ENCODE measurements around the gene KIF5B.

KIF5B gene

DNA sequence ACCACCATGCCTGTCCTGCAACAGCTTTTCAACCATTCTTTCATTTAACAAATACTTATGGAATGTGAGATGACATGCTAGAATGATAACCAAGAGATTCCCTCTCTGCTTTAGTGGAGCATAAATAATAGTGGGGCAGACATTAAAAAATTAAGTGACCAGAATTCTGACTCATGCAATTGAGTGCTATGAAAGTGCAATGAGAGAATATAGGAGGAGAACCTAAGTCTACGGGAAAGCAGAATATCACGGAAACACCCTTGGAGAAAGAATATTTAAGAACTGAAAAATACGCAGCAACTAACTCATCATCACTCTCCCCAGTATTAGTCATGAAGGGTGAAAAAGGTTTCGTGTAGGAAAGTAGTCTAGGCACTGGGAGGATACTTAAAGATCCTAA is 7.1 kb downstream of the KIF5B start:
- Histone ChIP-seq H3K79me2 (ENCODE audit: insufficient read depth, low read length) (peaks cover 100% of the 10 kb centered on the region), H3K4me2 (ENCODE audit: low read depth, low read length, poor library complexity, severe bottlenecking) (peak overlapping the region; percentile 90), H3K36me3 (ENCODE audit: insufficient read depth, low read length) (peaks cover 50% of the 10 kb centered on the region), H3K4me1 (ENCODE audit: insufficient read depth, low read length, poor library complexity, severe bottlenecking) (peaks cover 72% of the 10 kb centered on the region), H2AFZ (ENCODE audit: low read length) (no peak overlapping the region), H3K9me2 (replicated peaks; ENCODE audit: low read depth, low read length) (no peaks in the 10 kb centered on the region), H3K27me3 (ENCODE audit: insufficient read depth, low read length, poor library complexity, severe bottlenecking) (no peaks in the 10 kb centered on the region), H4K20me1 (ENCODE audit: insufficient read depth, low read length, poor library complexity, severe bottlenecking) (peaks cover 100% of the 10 kb centered on the region), H3K4me3 (ENCODE audit: low read length, poor library complexity, severe bottlenecking) (peak overlapping the region; percentile 92), H3F3A (ENCODE audit: low read depth) (no peaks in the 10 kb centered on the region), H3K9ac (ENCODE audit: low read depth, low read length, poor library complexity, severe bottlenecking) (peak overlapping the region; percentile 17), H3K9me3 (ENCODE audit: insufficient read depth, low read depth, low read length) (no peaks in the 10 kb centered on the region)
- TF ChIP-seq, protein P1, sequence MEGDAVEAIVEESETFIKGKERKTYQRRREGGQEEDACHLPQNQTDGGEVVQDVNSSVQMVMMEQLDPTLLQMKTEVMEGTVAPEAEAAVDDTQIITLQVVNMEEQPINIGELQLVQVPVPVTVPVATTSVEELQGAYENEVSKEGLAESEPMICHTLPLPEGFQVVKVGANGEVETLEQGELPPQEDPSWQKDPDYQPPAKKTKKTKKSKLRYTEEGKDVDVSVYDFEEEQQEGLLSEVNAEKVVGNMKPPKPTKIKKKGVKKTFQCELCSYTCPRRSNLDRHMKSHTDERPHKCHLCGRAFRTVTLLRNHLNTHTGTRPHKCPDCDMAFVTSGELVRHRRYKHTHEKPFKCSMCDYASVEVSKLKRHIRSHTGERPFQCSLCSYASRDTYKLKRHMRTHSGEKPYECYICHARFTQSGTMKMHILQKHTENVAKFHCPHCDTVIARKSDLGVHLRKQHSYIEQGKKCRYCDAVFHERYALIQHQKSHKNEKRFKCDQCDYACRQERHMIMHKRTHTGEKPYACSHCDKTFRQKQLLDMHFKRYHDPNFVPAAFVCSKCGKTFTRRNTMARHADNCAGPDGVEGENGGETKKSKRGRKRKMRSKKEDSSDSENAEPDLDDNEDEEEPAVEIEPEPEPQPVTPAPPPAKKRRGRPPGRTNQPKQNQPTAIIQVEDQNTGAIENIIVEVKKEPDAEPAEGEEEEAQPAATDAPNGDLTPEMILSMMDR (conservative IDR thresholded peaks at IDR 0.05; ENCODE audit: low read length): no peak
- TF ChIP-seq EZH2phosphoT487 (IDR thresholded peaks at IDR 0.05; ENCODE audit: borderline replicate concordance): no peak

DNA sequence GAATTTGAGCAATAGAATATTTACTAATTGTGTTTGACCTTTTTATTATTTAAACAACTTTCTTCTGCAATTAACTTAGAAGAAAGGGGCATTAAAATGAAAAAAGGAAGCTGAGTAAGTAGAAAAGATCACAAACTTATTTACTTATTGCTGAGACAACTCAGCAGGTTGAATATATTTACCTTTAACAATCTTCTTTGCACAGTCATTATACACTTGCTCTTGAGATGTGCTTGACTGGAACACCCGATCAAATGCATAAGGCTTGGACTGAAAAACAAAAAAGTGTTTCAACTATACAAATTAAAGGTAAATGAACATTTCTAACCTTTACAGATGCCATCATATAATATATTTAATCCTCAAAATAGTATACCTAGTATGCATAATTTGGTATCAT is 7.9 kb downstream of the KIF5B start:
- no peaks in the 10 kb centered on the region for H3K27me3 ChIP-seq (ENCODE audit: insufficient read depth, low read length, poor library complexity, severe bottlenecking)
- no peaks in the 10 kb centered on the region for H3K9me2 ChIP-seq (replicated peaks; ENCODE audit: low read depth, low read length)
- H3K9me3 ChIP-seq (ENCODE audit: insufficient read depth, low read depth, low read length): no peaks in the 10 kb centered on the region
- H3K4me2 ChIP-seq (ENCODE audit: low read depth, low read length, poor library complexity, severe bottlenecking): peak overlapping the region; percentile 90
- peak overlapping the region; percentile 92 for H3K4me3 ChIP-seq (ENCODE audit: low read length, poor library complexity, severe bottlenecking)
- TF ChIP-seq, protein P1 (conservative IDR thresholded peaks at IDR 0.05; ENCODE audit: low read length): no peak
- no peak for TF ChIP-seq EZH2phosphoT487 (IDR thresholded peaks at IDR 0.05; ENCODE audit: borderline replicate concordance)
- H3F3A ChIP-seq (ENCODE audit: low read depth): no peaks in the 10 kb centered on the region
- H3K9ac ChIP-seq (ENCODE audit: low read depth, low read length, poor library complexity, severe bottlenecking): no peak overlapping the region
- H4K20me1 ChIP-seq (ENCODE audit: insufficient read depth, low read length, poor library complexity, severe bottlenecking): peaks cover 100% of the 10 kb centered on the region
- H3K4me1 ChIP-seq (ENCODE audit: insufficient read depth, low read length, poor library complexity, severe bottlenecking): peaks cover 81% of the 10 kb centered on the region
- H3K36me3 ChIP-seq (ENCODE audit: insufficient read depth, low read length): peaks cover 58% of the 10 kb centered on the region
- no peak overlapping the region for H2AFZ ChIP-seq (ENCODE audit: low read length)
- peaks cover 100% of the 10 kb centered on the region for H3K79me2 ChIP-seq (ENCODE audit: insufficient read depth, low read length)

DNA sequence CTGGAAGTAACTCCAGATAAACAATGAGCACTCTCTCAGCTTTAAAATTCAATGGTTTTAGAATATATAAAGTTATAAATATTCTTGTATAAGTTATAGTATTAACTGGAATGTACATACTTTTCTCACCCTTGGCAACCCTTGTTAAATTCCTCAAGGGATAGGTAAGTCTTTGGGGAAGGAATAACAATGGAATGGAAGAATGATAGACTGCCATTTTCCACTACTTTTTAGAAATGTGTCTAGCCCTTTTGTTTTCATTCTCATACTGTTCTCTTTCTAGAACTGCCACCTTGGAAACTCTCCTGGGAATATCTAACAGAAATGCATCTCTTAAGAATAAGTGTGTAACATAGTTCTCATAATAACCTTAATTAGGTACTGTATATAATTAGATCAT is 8.3 kb downstream of the KIF5B start:
- peak overlapping the region; percentile 92 for H3K4me3 ChIP-seq (ENCODE audit: low read length, poor library complexity, severe bottlenecking)
- no peaks in the 10 kb centered on the region for H3K9me3 ChIP-seq (ENCODE audit: insufficient read depth, low read depth, low read length)
- H3K27me3 ChIP-seq (ENCODE audit: insufficient read depth, low read length, poor library complexity, severe bottlenecking): no peaks in the 10 kb centered on the region
- peaks cover 100% of the 10 kb centered on the region for H4K20me1 ChIP-seq (ENCODE audit: insufficient read depth, low read length, poor library complexity, severe bottlenecking)
- no peaks in the 10 kb centered on the region for H3K9me2 ChIP-seq (replicated peaks; ENCODE audit: low read depth, low read length)
- H3K9ac ChIP-seq (ENCODE audit: low read depth, low read length, poor library complexity, severe bottlenecking): no peak overlapping the region
- peak overlapping the region; percentile 90 for H3K4me2 ChIP-seq (ENCODE audit: low read depth, low read length, poor library complexity, severe bottlenecking)
- no peak overlapping the region for H2AFZ ChIP-seq (ENCODE audit: low read length)
- H3K36me3 ChIP-seq (ENCODE audit: insufficient read depth, low read length): peaks cover 61% of the 10 kb centered on the region
- no peaks in the 10 kb centered on the region for H3F3A ChIP-seq (ENCODE audit: low read depth)
- H3K4me1 ChIP-seq (ENCODE audit: insufficient read depth, low read length, poor library complexity, severe bottlenecking): peaks cover 79% of the 10 kb centered on the region
- peaks cover 100% of the 10 kb centered on the region for H3K79me2 ChIP-seq (ENCODE audit: insufficient read depth, low read length)
- TF ChIP-seq, protein P1 (conservative IDR thresholded peaks at IDR 0.05; ENCODE audit: low read length): no peak
- no peak for TF ChIP-seq EZH2phosphoT487 (IDR thresholded peaks at IDR 0.05; ENCODE audit: borderline replicate concordance)
